HEK293 (cell line): ENCODE results near the gene CUL7.

Source experiments
- CTCF ChIA-PET: fragments of 350-600 bp; formaldehyde crosslinking; extraction: SDS; loops from one replicate; lab custom pipeline; 2021; ENCODE audit warnings: antibody characterized with exemption; lab: Yijun Ruan, JAX
- POLR2A ChIA-PET: fragments of 300-600 bp; formaldehyde crosslinking; extraction: SDS; loops from one replicate; lab custom pipeline; 2020; ENCODE audit warnings: antibody characterized with exemption, inconsistent platforms; lab: Yijun Ruan, JAX
- H3K27ac ChIP-seq: fragments of 200-500 bp; sonication (Bioruptor generic); 2 replicates; pipeline ENCODE4 v1.5.1; 2014; ENCODE audit warnings: low read depth, low read length, control low read depth, inconsistent platforms; ENCODE audit errors: extremely low read depth
- H3K36me3 ChIP-seq, 2 experiments: fragments of 200-500 bp in 1 of 2; sonication (Bioruptor generic) in 1 of 2; 1 replicate in 1 of 2; 2 replicates in 1 of 2; pipeline ENCODE4 v1.5.1; 2014 to 2017; ENCODE audit warnings: inconsistent platforms in 2 of 2, low read length in 2 of 2; ENCODE audit not compliant: control insufficient read depth in 2 of 2, insufficient read depth in 1 of 2
- H3K4me1 ChIP-seq: fragments of 200-500 bp; sonication (Bioruptor generic); 2 replicates; pipeline ENCODE4 v1.5.1; 2014; ENCODE audit warnings: mild to moderate bottlenecking, low read length, inconsistent platforms; ENCODE audit not compliant: control insufficient read depth, insufficient read depth
- H3K4me3 ChIP-seq: 2 replicates; pipeline ENCODE4 v1.5.1; 2011; ENCODE audit warnings: low read depth, mild to moderate bottlenecking, control low read depth, low read length, moderate library complexity
- H3K9me3 ChIP-seq: fragments of 200-500 bp; sonication (Bioruptor generic); 2 replicates; pipeline ENCODE4 v1.5.1; 2014; ENCODE audit warnings: low read depth, low read length, inconsistent platforms; ENCODE audit not compliant: control insufficient read depth, insufficient read depth
- GLIS1 ChIP-seq: fragments of 450-650 bp; formaldehyde crosslinking; IDR thresholded peaks from 2 replicates; pipeline ENCODE4 v1.5.1; 2016; ENCODE audit warnings: missing biosample characterization, missing genetic modification characterization
- GLIS2 ChIP-seq: fragments of 450-650 bp; formaldehyde crosslinking; IDR thresholded peaks from 2 replicates; pipeline ENCODE4 v1.5.1; 2016; ENCODE audit warnings: missing biosample characterization, missing genetic modification characterization
- SCRT2 ChIP-seq: fragments of 450-650 bp; formaldehyde crosslinking; IDR thresholded peaks from 2 replicates; pipeline ENCODE4 v1.5.1; 2016; ENCODE audit warnings: missing biosample characterization, missing genetic modification characterization
- ZBTB48 ChIP-seq: fragments of 450-650 bp; formaldehyde crosslinking; IDR thresholded peaks from 2 replicates; pipeline ENCODE4 v1.5.1; 2016; ENCODE audit warnings: missing biosample characterization, missing genetic modification characterization
- ZFP37 ChIP-seq: fragments of 450-650 bp; formaldehyde crosslinking; IDR thresholded peaks from 2 replicates; pipeline ENCODE4 v1.5.1; 2016; ENCODE audit warnings: missing biosample characterization, missing genetic modification characterization
- ZNF112 ChIP-seq: fragments of 450-650 bp; formaldehyde crosslinking; IDR thresholded peaks from 2 replicates; pipeline ENCODE4 v1.5.0; 2017; ENCODE audit warnings: missing biosample characterization, missing genetic modification characterization
- ZNF146 ChIP-seq: fragments of 450-650 bp; formaldehyde crosslinking; IDR thresholded peaks from 2 replicates; pipeline ENCODE4 v1.5.1; 2016; ENCODE audit warnings: missing biosample characterization, missing genetic modification characterization
- ZNF366 ChIP-seq: fragments of 450-650 bp; formaldehyde crosslinking; conservative IDR thresholded peaks from 2 replicates; pipeline ENCODE4 v1.5.1; 2016; ENCODE audit warnings: missing biosample characterization, missing genetic modification characterization
- ZNF560 ChIP-seq: fragments of 450-650 bp; formaldehyde crosslinking; IDR thresholded peaks from 2 replicates; pipeline ENCODE4 v1.5.1; 2017; ENCODE audit warnings: missing biosample characterization, missing genetic modification characterization, borderline replicate concordance
- ZNF571 ChIP-seq: fragments of 450-650 bp; formaldehyde crosslinking; IDR thresholded peaks from 2 replicates; pipeline ENCODE4 v1.5.0; 2017; ENCODE audit warnings: missing biosample characterization, missing genetic modification characterization
- ZNF654 ChIP-seq: fragments of 450-650 bp; formaldehyde crosslinking; IDR thresholded peaks from 2 replicates; pipeline ENCODE4 v1.5.1; 2016; ENCODE audit warnings: low read depth, missing biosample characterization, missing genetic modification characterization
- ZNF777 ChIP-seq: fragments of 450-650 bp; formaldehyde crosslinking; IDR thresholded peaks from 2 replicates; pipeline ENCODE4 v1.5.1; 2017; ENCODE audit warnings: missing biosample characterization, missing genetic modification characterization, borderline replicate concordance
- TF ChIP-seq, protein P1 (sequence below): fragments of 450-650 bp; formaldehyde crosslinking; IDR thresholded peaks from 2 replicates; pipeline ENCODE4 v1.5.1; 2016; ENCODE audit warnings: missing biosample characterization, missing genetic modification characterization
- TF ChIP-seq, protein P2 (sequence below): fragments of 450-650 bp; formaldehyde crosslinking; IDR thresholded peaks from 2 replicates; pipeline ENCODE4 v1.5.1; 2016; ENCODE audit warnings: missing biosample characterization, missing genetic modification characterization
- TF ChIP-seq, protein P3 (sequence below): sonication (generic); formaldehyde crosslinking; IDR thresholded peaks from 2 replicates; pipeline ENCODE4 v1.8.1; 2022; ENCODE audit warnings: mild to moderate bottlenecking, moderate library complexity, missing genetic modification reagents
- TF ChIP-seq, protein P4 (sequence below): fragments of 450-650 bp; formaldehyde crosslinking; IDR thresholded peaks from 2 replicates; pipeline ENCODE4 v1.5.1; 2016; ENCODE audit warnings: missing biosample characterization, missing genetic modification characterization
- TF ChIP-seq, protein P5 (sequence below): fragments of 450-650 bp; formaldehyde crosslinking; IDR thresholded peaks from 2 replicates; pipeline ENCODE4 v1.5.1; 2016; ENCODE audit warnings: missing biosample characterization, missing genetic modification characterization, low read depth

CUL7 gene

DNA sequence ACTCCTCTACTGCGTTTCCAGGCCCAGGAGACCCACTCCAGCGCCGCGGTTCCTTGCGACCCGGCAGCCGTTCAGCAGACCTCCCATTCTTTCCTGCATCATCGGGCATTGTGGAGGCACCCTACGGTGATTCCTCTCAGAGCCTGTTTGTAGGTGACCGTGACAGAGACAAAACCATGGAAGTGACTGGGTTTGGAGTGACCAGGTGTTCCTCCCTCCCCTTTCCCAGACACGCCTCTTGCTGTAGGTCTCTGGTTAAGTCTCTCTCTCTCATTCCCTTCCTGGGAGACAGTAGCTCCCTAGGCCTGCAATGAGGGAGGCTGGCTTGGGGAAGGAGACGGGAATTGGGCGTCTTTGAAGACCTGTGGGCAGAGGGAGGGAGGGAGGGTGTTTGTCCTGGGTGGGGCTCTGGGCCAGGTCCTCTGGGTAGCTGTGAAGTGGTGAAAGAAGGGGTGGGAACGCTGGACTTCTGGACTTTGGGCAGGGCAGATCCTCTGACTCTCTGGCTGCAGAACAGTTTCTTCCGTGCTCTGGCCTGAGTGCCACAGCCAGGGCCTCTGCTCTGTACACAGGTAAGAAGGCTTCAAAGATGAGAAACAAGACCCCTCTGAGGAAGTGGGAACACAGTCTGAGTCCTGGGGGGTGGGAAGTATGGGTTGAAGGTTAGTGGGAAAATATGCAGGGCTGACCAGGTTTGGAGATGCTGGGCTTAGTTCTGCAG, 6.5 kb upstream of the CUL7 start:
- TF ChIP-seq ZNF560 (tag by site-specific recombination), result no peak
- TF ChIP-seq ZFP37 (tag by site-specific recombination), result 0 out of 2 replicates have a peak, but pooled peaks have one; percentile 68
- TF ChIP-seq, protein P1, sequence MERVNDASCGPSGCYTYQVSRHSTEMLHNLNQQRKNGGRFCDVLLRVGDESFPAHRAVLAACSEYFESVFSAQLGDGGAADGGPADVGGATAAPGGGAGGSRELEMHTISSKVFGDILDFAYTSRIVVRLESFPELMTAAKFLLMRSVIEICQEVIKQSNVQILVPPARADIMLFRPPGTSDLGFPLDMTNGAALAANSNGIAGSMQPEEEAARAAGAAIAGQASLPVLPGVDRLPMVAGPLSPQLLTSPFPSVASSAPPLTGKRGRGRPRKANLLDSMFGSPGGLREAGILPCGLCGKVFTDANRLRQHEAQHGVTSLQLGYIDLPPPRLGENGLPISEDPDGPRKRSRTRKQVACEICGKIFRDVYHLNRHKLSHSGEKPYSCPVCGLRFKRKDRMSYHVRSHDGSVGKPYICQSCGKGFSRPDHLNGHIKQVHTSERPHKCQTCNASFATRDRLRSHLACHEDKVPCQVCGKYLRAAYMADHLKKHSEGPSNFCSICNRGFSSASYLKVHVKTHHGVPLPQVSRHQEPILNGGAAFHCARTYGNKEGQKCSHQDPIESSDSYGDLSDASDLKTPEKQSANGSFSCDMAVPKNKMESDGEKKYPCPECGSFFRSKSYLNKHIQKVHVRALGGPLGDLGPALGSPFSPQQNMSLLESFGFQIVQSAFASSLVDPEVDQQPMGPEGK (tag by site-specific recombination), result 0 out of 2 replicates have a peak, but pooled peaks have one; percentile 2
- no peak for TF ChIP-seq ZNF571 (tag by site-specific recombination)
- TF ChIP-seq, protein P2, sequence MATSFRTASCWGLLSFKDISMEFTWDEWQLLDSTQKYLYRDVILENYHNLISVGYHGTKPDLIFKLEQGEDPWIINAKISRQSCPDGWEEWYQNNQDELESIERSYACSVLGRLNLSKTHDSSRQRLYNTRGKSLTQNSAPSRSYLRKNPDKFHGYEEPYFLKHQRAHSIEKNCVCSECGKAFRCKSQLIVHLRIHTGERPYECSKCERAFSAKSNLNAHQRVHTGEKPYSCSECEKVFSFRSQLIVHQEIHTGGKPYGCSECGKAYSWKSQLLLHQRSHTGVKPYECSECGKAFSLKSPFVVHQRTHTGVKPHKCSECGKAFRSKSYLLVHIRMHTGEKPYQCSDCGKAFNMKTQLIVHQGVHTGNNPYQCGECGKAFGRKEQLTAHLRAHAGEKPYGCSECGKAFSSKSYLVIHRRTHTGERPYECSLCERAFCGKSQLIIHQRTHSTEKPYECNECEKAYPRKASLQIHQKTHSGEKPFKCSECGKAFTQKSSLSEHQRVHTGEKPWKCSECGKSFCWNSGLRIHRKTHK (tag by site-specific recombination), result no peak
- no peak for TF ChIP-seq SCRT2 (tag by site-specific recombination)
- TF ChIP-seq ZBTB48 (tag by site-specific recombination), result peak; percentile 22; the same call in 1 of the 2 replicates
- TF ChIP-seq ZNF777 (tag by site-specific recombination), result no peak
- TF ChIP-seq, protein P3, sequence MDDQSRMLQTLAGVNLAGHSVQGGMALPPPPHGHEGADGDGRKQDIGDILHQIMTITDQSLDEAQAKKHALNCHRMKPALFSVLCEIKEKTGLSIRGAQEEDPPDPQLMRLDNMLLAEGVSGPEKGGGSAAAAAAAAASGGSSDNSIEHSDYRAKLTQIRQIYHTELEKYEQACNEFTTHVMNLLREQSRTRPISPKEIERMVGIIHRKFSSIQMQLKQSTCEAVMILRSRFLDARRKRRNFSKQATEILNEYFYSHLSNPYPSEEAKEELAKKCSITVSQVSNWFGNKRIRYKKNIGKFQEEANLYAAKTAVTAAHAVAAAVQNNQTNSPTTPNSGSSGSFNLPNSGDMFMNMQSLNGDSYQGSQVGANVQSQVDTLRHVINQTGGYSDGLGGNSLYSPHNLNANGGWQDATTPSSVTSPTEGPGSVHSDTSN, result 0 out of 2 replicates have a peak, but pooled peaks have one; percentile 54
- 0 out of 2 replicates have a peak, but pooled peaks have one; percentile 7 for TF ChIP-seq GLIS2 (tag by site-specific recombination)
- TF ChIP-seq, protein P4, sequence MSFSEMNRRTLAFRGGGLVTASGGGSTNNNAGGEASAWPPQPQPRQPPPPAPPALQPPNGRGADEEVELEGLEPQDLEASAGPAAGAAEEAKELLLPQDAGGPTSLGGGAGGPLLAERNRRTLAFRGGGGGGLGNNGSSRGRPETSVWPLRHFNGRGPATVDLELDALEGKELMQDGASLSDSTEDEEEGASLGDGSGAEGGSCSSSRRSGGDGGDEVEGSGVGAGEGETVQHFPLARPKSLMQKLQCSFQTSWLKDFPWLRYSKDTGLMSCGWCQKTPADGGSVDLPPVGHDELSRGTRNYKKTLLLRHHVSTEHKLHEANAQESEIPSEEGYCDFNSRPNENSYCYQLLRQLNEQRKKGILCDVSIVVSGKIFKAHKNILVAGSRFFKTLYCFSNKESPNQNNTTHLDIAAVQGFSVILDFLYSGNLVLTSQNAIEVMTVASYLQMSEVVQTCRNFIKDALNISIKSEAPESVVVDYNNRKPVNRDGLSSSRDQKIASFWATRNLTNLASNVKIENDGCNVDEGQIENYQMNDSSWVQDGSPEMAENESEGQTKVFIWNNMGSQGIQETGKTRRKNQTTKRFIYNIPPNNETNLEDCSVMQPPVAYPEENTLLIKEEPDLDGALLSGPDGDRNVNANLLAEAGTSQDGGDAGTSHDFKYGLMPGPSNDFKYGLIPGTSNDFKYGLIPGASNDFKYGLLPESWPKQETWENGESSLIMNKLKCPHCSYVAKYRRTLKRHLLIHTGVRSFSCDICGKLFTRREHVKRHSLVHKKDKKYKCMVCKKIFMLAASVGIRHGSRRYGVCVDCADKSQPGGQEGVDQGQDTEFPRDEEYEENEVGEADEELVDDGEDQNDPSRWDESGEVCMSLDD, result no peak
- peak; percentile 33 for TF ChIP-seq GLIS1 (tag by site-specific recombination)
- no peak for TF ChIP-seq ZNF146 (tag by site-specific recombination)
- TF ChIP-seq ZNF112 (tag by site-specific recombination), result no peak
- TF ChIP-seq, protein P5, sequence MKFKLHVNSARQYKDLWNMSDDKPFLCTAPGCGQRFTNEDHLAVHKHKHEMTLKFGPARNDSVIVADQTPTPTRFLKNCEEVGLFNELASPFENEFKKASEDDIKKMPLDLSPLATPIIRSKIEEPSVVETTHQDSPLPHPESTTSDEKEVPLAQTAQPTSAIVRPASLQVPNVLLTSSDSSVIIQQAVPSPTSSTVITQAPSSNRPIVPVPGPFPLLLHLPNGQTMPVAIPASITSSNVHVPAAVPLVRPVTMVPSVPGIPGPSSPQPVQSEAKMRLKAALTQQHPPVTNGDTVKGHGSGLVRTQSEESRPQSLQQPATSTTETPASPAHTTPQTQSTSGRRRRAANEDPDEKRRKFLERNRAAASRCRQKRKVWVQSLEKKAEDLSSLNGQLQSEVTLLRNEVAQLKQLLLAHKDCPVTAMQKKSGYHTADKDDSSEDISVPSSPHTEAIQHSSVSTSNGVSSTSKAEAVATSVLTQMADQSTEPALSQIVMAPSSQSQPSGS (tag by site-specific recombination), result no peak
- no peak for TF ChIP-seq ZNF654 (tag by site-specific recombination)
- TF ChIP-seq ZNF366 (tag by site-specific recombination), result 0 out of 2 replicates have a peak, but pooled peaks have one; percentile 4
- TF ChIP-seq, all 188 proteins: peak for 7
- no peaks in the 10 kb centered on the region for H3K9me3 ChIP-seq
- H3K27ac ChIP-seq, result peak overlapping the region; percentile 76
- POLR2A ChIA-PET, result interaction anchor here (0.5 to 2.4 kb wide), 17 partner anchors 9 to 488 kb away, joined by 3 to 32 read pairs (median 7); partner anchors contain the start of genes CNPY3, KLHDC3, MEA1 and PEX6
- CTCF ChIA-PET, result interaction anchor here (0.6 to 4.6 kb wide), 4 partner anchors 10 to 159 kb away, joined by 6 to 26 read pairs (median 10); no protein-coding TSS in a partner anchor
- H3K4me3 ChIP-seq, result peak overlapping the region; percentile 96
- H3K36me3 ChIP-seq, result peaks cover 20 to 56% of the 10 kb centered on the region in 2 experiments; a peak in 2 of 3 replicates
- peaks cover 9% of the 10 kb centered on the region for H3K4me1 ChIP-seq
